ENCODE measurements around the gene PAM. TPM values are rescaled to one million over a fixed set of nuclear protein-coding genes. Genes with fewer than 3 reads are reported as not detected.

Gene PAM
- total RNA-seq, 6 experiments from 2014 or later = 164 to 266 (median 182) TPM

DNA sequence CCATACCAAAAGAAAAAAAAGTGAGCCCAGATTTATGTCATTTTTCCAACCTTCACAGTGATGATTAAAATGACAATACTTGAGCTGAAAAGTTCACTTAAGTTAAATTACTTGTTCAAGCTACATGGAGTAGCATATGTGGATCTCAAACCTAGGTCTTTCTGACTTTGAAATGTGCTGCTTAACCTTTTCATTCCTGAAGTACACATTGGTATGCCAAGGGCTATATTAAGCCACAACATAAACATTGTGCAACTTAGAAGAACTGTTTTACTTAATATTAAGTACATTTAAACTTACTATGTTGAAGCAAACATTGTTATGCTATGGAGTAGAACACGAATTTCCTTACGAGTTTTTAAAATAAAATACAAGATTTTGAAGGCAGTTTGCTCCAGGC is 259.9 kb downstream of the PAM start:
- DNase-seq = peak; percentile 17
- peak overlapping the region; percentile 5; the same call in 1 of the 2 replicates for H3K27ac Mint-ChIP-seq
- peaks cover 21% of the 10 kb centered on the region for H3K36me3 Mint-ChIP-seq (ENCODE audit: low read depth)
- H3K9me3 Mint-ChIP-seq = peaks cover 4% of the 10 kb centered on the region; the same call in 1 of the 2 replicates
- no peak overlapping the region; the same call in 1 of the 2 replicates for H3K4me3 Mint-ChIP-seq
- H3K27me3 Mint-ChIP-seq (ENCODE audit: insufficient read depth) = no peaks in the 10 kb centered on the region
- H3K4me1 Mint-ChIP-seq (ENCODE audit: low read depth) = peaks cover 28% of the 10 kb centered on the region
- TF ChIP-seq, protein P1, sequence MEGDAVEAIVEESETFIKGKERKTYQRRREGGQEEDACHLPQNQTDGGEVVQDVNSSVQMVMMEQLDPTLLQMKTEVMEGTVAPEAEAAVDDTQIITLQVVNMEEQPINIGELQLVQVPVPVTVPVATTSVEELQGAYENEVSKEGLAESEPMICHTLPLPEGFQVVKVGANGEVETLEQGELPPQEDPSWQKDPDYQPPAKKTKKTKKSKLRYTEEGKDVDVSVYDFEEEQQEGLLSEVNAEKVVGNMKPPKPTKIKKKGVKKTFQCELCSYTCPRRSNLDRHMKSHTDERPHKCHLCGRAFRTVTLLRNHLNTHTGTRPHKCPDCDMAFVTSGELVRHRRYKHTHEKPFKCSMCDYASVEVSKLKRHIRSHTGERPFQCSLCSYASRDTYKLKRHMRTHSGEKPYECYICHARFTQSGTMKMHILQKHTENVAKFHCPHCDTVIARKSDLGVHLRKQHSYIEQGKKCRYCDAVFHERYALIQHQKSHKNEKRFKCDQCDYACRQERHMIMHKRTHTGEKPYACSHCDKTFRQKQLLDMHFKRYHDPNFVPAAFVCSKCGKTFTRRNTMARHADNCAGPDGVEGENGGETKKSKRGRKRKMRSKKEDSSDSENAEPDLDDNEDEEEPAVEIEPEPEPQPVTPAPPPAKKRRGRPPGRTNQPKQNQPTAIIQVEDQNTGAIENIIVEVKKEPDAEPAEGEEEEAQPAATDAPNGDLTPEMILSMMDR (IDR thresholded peaks at IDR 0.05) = no peak

DNA sequence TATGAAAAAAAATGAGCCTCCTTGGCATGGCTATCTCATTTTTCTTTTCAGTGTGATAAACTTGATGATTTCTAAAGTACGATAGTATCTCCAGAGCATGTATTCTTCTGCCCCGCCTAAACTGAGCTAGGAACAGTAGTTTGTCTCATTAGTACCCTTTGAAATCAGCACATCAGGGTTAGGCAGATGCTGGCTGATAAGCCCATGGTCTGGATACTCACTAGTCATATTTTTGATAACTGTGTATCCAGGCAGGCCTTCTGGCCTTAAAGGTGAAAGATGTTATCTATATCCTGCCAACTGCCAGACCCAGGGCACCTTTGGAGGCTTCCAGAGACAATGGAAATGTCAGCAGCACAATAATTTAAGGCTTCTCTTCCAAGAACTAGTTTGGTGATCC is 261.1 kb downstream of the PAM start:
- peaks cover 4% of the 10 kb centered on the region; the same call in 1 of the 2 replicates for H3K9me3 Mint-ChIP-seq
- no peak overlapping the region for H3K4me3 Mint-ChIP-seq
- H3K4me1 Mint-ChIP-seq (ENCODE audit: low read depth) = peaks cover 40% of the 10 kb centered on the region
- no peak overlapping the region for H3K27ac Mint-ChIP-seq
- peaks cover 19% of the 10 kb centered on the region for H3K36me3 Mint-ChIP-seq (ENCODE audit: low read depth)
- DNase-seq = no peak
- TF ChIP-seq, protein P1 (IDR thresholded peaks at IDR 0.05) = no peak
- no peaks in the 10 kb centered on the region for H3K27me3 Mint-ChIP-seq (ENCODE audit: insufficient read depth)

GRCh38 chr5:103019804-103020203 is 264.7 kb downstream of the PAM start:
- H3K27me3 Mint-ChIP-seq (ENCODE audit: insufficient read depth) = no peaks in the 10 kb centered on the region
- DNase-seq = no peak
- peaks cover 8% of the 10 kb centered on the region; the same call in 1 of the 2 replicates for H3K36me3 Mint-ChIP-seq (ENCODE audit: low read depth)
- TF ChIP-seq, protein P1 (IDR thresholded peaks at IDR 0.05) = no peak
- H3K4me1 Mint-ChIP-seq (ENCODE audit: low read depth) = peaks cover 36% of the 10 kb centered on the region
- H3K9me3 Mint-ChIP-seq = no peaks in the 10 kb centered on the region
- no peak overlapping the region for H3K4me3 Mint-ChIP-seq
- H3K27ac Mint-ChIP-seq = no peak overlapping the region

DNA sequence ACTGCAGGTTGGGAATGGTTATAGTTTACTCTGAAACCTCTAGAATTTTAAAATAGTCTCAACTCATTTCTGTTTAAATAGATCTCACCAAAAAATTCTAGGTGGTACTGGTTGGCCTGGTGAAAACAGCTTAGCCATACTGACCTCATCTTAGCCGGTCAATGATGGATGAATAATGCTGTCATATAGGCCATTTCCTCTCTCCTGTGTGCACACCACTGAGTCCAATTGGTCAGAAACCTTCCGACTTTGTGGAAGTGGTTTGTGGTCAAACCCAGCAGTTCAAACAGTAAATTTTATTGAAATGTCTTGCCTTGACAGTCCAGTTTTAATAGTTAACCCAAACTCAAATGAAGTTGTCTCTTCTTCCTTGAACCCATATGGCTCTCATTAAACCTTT is 266.2 kb downstream of the PAM start:
- Mint-ChIP-seq H3K36me3 (ENCODE audit: low read depth) (peaks cover 19% of the 10 kb centered on the region), H3K4me3 (no peak overlapping the region), H3K27ac (peak overlapping the region; percentile 54), H3K4me1 (ENCODE audit: low read depth) (peaks cover 24% of the 10 kb centered on the region), H3K9me3 (no peaks in the 10 kb centered on the region), H3K27me3 (ENCODE audit: insufficient read depth) (no peaks in the 10 kb centered on the region)
- DNase-seq = peak; percentile 55
- TF ChIP-seq, protein P1 (IDR thresholded peaks at IDR 0.05) = no peak

GRCh38 chr5:103027267-103027666 is 272.2 kb downstream of the PAM start:
- H3K4me3 Mint-ChIP-seq = no peak overlapping the region
- DNase-seq = no peak
- H3K9me3 Mint-ChIP-seq = no peaks in the 10 kb centered on the region
- TF ChIP-seq, protein P1 (IDR thresholded peaks at IDR 0.05) = no peak
- no peak overlapping the region for H3K27ac Mint-ChIP-seq
- H3K27me3 Mint-ChIP-seq (ENCODE audit: insufficient read depth) = no peaks in the 10 kb centered on the region
- peaks cover 2% of the 10 kb centered on the region for H3K4me1 Mint-ChIP-seq (ENCODE audit: low read depth)
- peaks cover 14% of the 10 kb centered on the region for H3K36me3 Mint-ChIP-seq (ENCODE audit: low read depth)

DNA sequence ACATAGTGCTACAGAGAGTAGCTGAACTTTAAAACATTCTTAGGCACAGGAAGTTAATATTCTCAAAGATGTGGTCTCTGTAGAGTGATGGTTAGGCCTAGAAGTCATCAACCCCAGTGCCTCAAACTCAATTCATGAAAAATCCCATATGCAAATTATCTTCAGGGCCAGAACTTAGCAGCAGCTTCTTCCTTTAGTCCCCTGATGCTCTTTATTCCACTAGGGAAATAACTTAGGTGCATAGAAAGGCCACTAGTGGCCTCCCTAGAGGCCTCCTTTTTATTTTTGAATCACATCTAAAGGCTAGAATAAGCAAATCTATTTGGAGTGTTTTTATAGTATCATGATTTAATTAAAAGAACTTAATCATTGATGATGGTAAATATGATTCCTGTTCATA is 276.5 kb downstream of the PAM start:
- Mint-ChIP-seq H3K4me3 (no peak overlapping the region), H3K27me3 (ENCODE audit: insufficient read depth) (no peaks in the 10 kb centered on the region), H3K36me3 (ENCODE audit: low read depth) (peaks cover 3% of the 10 kb centered on the region; the same call in 1 of the 2 replicates), H3K9me3 (no peaks in the 10 kb centered on the region), H3K4me1 (ENCODE audit: low read depth) (no peaks in the 10 kb centered on the region; the same call in 1 of the 2 replicates), H3K27ac (no peak overlapping the region)
- DNase-seq = no peak
- TF ChIP-seq, protein P1 (IDR thresholded peaks at IDR 0.05) = peak; percentile 58
